ENCODE measurements around the gene TBC1D8. TPM values are rescaled to one million over a fixed set of nuclear protein-coding genes. Genes with fewer than 3 reads are reported as not detected.

TBC1D8 gene
- total and polyA plus RNA-seq, 2 of the 13 experiments (the other 11 are each of a cell fraction or from before 2014, with no cell fraction given) = 45.1 to 95.4 TPM

DNA sequence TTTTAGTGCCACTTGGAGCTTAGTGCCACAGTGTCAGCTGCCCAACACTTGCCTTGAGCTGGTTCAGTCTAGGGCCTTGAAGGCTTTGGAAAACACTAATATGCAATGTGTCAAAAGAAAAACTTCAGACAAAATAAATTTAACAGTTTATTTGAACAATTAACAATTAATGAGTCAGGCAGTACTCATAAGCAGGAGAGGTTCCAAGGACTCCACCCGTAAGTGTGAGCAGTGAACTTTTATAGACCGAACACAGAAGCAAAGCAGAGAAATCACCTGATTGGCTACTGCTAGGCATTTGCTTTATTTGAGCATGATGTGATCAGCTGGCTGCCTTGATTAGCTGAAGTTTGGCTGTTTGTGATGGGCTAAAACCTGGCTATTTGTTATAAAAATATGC is 49.5 kb upstream of the TBC1D8 start:
- in situ Hi-C loops (cut with HindIII; ENCODE audit: extremely low pct_ligation_motif_present, low pct_unique_long_range_greater_than_20kb) = no loop called here
- FAIRE-seq (no peak), DNase-seq (ENCODE audit: low spot score) (no peak), ATAC-seq (no peak)
- Histone ChIP-seq H3K4me3 (replicated peaks in 1 of 3; ENCODE audit: insufficient read depth in 1 of 3, low read depth in 2 of 3, low read length in 3 of 3) (no peak overlapping the region), H3K79me2 (ENCODE audit: insufficient read depth, low read length) (no peaks in the 10 kb centered on the region), H3K9me3 (ENCODE audit: low read length) (no peaks in the 10 kb centered on the region), H4K20me1 (ENCODE audit: insufficient read depth, low read length) (no peaks in the 10 kb centered on the region), H3K4me2 (ENCODE audit: low read depth, low read length) (no peak overlapping the region), H3K36me3 (replicated peaks in 1 of 2; ENCODE audit: control insufficient read depth in 1 of 2, insufficient read depth in 2 of 2, low read length in 2 of 2) (no peaks in the 10 kb centered on the region), H3K27ac (ENCODE audit: extremely low read length, insufficient read depth, low read length) (no peak overlapping the region), H3K27me3 (ENCODE audit: control insufficient read depth in 1 of 2, insufficient read depth in 2 of 2, low read length in 2 of 2) (no peaks in the 10 kb centered on the region; a peak in 1 of 5 replicates), H3K9ac (ENCODE audit: insufficient read depth, low read depth, low read length) (no peak overlapping the region), H2AFZ (ENCODE audit: low read length) (no peak overlapping the region), H3K4me1 (ENCODE audit: insufficient read depth, low read length) (peaks cover 55% of the 10 kb centered on the region)
- ChIA-PET CTCF (ENCODE audit: low intra/inter-chr PET ratio, low total read pairs) (no interaction called here), POLR2A (no interaction called here)
- intact Hi-C loops (cut with micrococcal nuclease; ENCODE audit: unreplicated experiment) = no loop called here
- TF ChIP-seq ELF4 (CRISPR knock-in tag; IDR thresholded peaks at IDR 0.05; ENCODE audit: borderline replicate concordance) (no peak), MYC (CRISPR knock-in tag; IDR thresholded peaks at IDR 0.05; ENCODE audit: borderline replicate concordance) (no peak), MAFF (IDR thresholded peaks at IDR 0.05; ENCODE audit: low read depth, low read length) (no peak)
- BruUV-seq (replicated peaks) = no TSS peak
- WGBS (ENCODE audit: low lambda C conversion rate) = 32% methylated on average over 2 of the region's 2 CpGs

DNA sequence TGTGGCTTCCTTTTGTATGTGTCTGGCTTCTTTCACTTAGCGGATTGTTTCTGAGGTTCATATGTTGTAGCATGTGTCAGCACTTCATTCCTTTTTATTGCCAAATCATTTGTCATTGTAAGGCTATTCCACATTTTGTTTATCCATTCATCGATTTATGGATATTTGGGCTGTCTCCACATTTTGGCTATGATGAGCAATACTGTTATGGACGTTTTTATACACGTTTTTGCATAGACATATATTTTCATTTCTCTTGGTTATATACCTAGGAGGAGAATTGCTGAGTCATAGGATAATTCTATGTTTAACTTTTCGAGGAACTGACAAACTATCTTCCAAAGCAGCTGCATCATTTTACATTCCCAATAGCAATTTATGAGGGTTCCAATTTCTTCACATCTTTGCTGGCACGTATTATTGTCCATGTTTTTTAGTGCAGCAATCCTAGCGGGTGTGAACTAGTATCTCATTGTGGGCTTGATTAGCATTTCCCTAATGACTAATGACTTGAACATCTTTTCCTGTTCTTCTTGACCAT is 48.1 kb upstream of the TBC1D8 start:
- ChIA-PET POLR2A (interaction anchor here (0.7 kb wide), 1 partner anchor 11 kb away, joined by 3 read pairs; no protein-coding TSS in a partner anchor), CTCF (ENCODE audit: low intra/inter-chr PET ratio, low total read pairs) (no interaction called here)
- H3K4me1 ChIP-seq (ENCODE audit: insufficient read depth, low read length) = peaks cover 50% of the 10 kb centered on the region
- TF ChIP-seq CREM (IDR thresholded peaks at IDR 0.05) (no peak), CREM (CRISPR knock-in tag; IDR thresholded peaks at IDR 0.05) (no peak), MAFK (conservative IDR thresholded peaks at IDR 0.05 in 1 of 2, IDR thresholded peaks at IDR 0.05 in 1 of 2; ENCODE audit: low read length in 2 of 2) (peak; percentile 90 to 94), MAFF (IDR thresholded peaks at IDR 0.05; ENCODE audit: low read depth, low read length) (peak; percentile 92), NFE2L2 (IDR thresholded peaks at IDR 0.05; ENCODE audit: low read length) (peak; percentile 90), HOXA3 (CRISPR knock-in tag; IDR thresholded peaks at IDR 0.05) (no peak)
- TF ChIP-seq, protein P1, sequence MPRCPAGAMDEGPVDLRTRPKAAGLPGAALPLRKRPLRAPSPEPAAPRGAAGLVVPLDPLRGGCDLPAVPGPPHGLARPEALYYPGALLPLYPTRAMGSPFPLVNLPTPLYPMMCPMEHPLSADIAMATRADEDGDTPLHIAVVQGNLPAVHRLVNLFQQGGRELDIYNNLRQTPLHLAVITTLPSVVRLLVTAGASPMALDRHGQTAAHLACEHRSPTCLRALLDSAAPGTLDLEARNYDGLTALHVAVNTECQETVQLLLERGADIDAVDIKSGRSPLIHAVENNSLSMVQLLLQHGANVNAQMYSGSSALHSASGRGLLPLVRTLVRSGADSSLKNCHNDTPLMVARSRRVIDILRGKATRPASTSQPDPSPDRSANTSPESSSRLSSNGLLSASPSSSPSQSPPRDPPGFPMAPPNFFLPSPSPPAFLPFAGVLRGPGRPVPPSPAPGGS (CRISPR knock-in tag; IDR thresholded peaks at IDR 0.05) = no peak
- ATAC-seq = no peak
- no peaks in the 10 kb centered on the region for H3K36me3 ChIP-seq (replicated peaks in 1 of 2; ENCODE audit: control insufficient read depth in 1 of 2, insufficient read depth in 2 of 2, low read length in 2 of 2)
- no peak for DNase-seq (ENCODE audit: low spot score)
- no peaks in the 10 kb centered on the region for H4K20me1 ChIP-seq (ENCODE audit: insufficient read depth, low read length)
- H3K4me2 ChIP-seq (ENCODE audit: low read depth, low read length) = no peak overlapping the region
- H3K27ac ChIP-seq (ENCODE audit: extremely low read length, insufficient read depth, low read length) = no peak overlapping the region
- FAIRE-seq = no peak
- no peak overlapping the region for H3K9ac ChIP-seq (ENCODE audit: insufficient read depth, low read depth, low read length)
- no peaks in the 10 kb centered on the region for H3K79me2 ChIP-seq (ENCODE audit: insufficient read depth, low read length)
- H3K9me3 ChIP-seq (ENCODE audit: low read length) = no peaks in the 10 kb centered on the region
- intact Hi-C loops (cut with micrococcal nuclease; ENCODE audit: unreplicated experiment) = loop anchor here (10.0 kb wide), 1 partner anchor 605 kb away; no protein-coding TSS in a partner anchor
- WGBS (ENCODE audit: low lambda C conversion rate) = 61% methylated on average over 7 of the region's 7 CpGs
- no peak overlapping the region for H3K4me3 ChIP-seq (replicated peaks in 1 of 3; ENCODE audit: insufficient read depth in 1 of 3, low read depth in 2 of 3, low read length in 3 of 3)
- H2AFZ ChIP-seq (ENCODE audit: low read length) = no peak overlapping the region
- no TSS peak for BruUV-seq (replicated peaks)
- H3K27me3 ChIP-seq (ENCODE audit: control insufficient read depth in 1 of 2, insufficient read depth in 2 of 2, low read length in 2 of 2) = no peaks in the 10 kb centered on the region; a peak in 2 of 5 replicates
- in situ Hi-C loops (cut with HindIII; ENCODE audit: extremely low pct_ligation_motif_present, low pct_unique_long_range_greater_than_20kb) = no loop called here

Measured in HepG2 (cell line).